ENCODE data around the gene KCNJ16. TPM values are rescaled to one million over a fixed set of nuclear protein-coding genes. Genes with fewer than 3 reads are reported as not detected.

Gene KCNJ16
- total RNA-seq, 1 donor from 2014 or later = 0.12 TPM

- Mint-ChIP-seq H3K36me3 (ENCODE audit: low read depth) (no peaks in the 10 kb centered on the region), H3K4me1 (peaks cover 9% of the 10 kb centered on the region), H3K27ac (ENCODE audit: unreplicated experiment) (no peak overlapping the region), H3K4me3 (no peak overlapping the region), H3K9me3 (peaks cover 2% of the 10 kb centered on the region), H3K27me3 (ENCODE audit: low read depth) (no peaks in the 10 kb centered on the region)
- no peak for DNase-seq (ENCODE audit: low read depth, low spot score)
- TF ChIP-seq CTCF (conservative IDR thresholded peaks at IDR 0.05) = no peak
Measured at GRCh38 chr17:70086516-70086915, 11.5 kb downstream of the KCNJ16 start.

GRCh38 chr17:70089513-70090148, 14.6 kb downstream of the KCNJ16 start:
- no peaks in the 10 kb centered on the region for H3K27me3 Mint-ChIP-seq (ENCODE audit: low read depth)
- H3K36me3 Mint-ChIP-seq (ENCODE audit: low read depth) = no peaks in the 10 kb centered on the region
- no peak for DNase-seq (ENCODE audit: low read depth, low spot score)
- no peak overlapping the region for H3K27ac Mint-ChIP-seq (ENCODE audit: unreplicated experiment)
- H3K9me3 Mint-ChIP-seq = no peaks in the 10 kb centered on the region
- peaks cover 9% of the 10 kb centered on the region for H3K4me1 Mint-ChIP-seq
- no peak overlapping the region for H3K4me3 Mint-ChIP-seq
- TF ChIP-seq CTCF (conservative IDR thresholded peaks at IDR 0.05) = no peak

- H3K36me3 Mint-ChIP-seq (ENCODE audit: low read depth) = no peaks in the 10 kb centered on the region
- no peak for TF ChIP-seq CTCF (conservative IDR thresholded peaks at IDR 0.05)
- H3K27ac Mint-ChIP-seq (ENCODE audit: unreplicated experiment) = no peak overlapping the region
- no peaks in the 10 kb centered on the region for H3K27me3 Mint-ChIP-seq (ENCODE audit: low read depth)
- DNase-seq (ENCODE audit: low read depth, low spot score) = no peak
- H3K4me3 Mint-ChIP-seq = no peak overlapping the region
- H3K9me3 Mint-ChIP-seq = no peaks in the 10 kb centered on the region
- H3K4me1 Mint-ChIP-seq = peaks cover 9% of the 10 kb centered on the region
Measured at GRCh38 chr17:70091005-70091568, 16.1 kb downstream of the KCNJ16 start.

GRCh38 chr17:70091696-70092095, 16.7 kb downstream of the KCNJ16 start:
- no peak for DNase-seq (ENCODE audit: low read depth, low spot score)
- TF ChIP-seq CTCF (conservative IDR thresholded peaks at IDR 0.05) = no peak
- no peak overlapping the region for H3K4me3 Mint-ChIP-seq
- H3K27ac Mint-ChIP-seq (ENCODE audit: unreplicated experiment) = no peak overlapping the region
- H3K27me3 Mint-ChIP-seq (ENCODE audit: low read depth) = no peaks in the 10 kb centered on the region
- peaks cover 9% of the 10 kb centered on the region for H3K4me1 Mint-ChIP-seq
- H3K9me3 Mint-ChIP-seq = no peaks in the 10 kb centered on the region
- H3K36me3 Mint-ChIP-seq (ENCODE audit: low read depth) = no peaks in the 10 kb centered on the region

GRCh38 chr17:70093163-70093562, 18.1 kb downstream of the KCNJ16 start:
- no peak for DNase-seq (ENCODE audit: low read depth, low spot score)
- no peaks in the 10 kb centered on the region for H3K27me3 Mint-ChIP-seq (ENCODE audit: low read depth)
- H3K4me3 Mint-ChIP-seq = no peak overlapping the region
- H3K36me3 Mint-ChIP-seq (ENCODE audit: low read depth) = no peaks in the 10 kb centered on the region
- peaks cover 15% of the 10 kb centered on the region for H3K4me1 Mint-ChIP-seq
- no peaks in the 10 kb centered on the region for H3K9me3 Mint-ChIP-seq
- no peak overlapping the region for H3K27ac Mint-ChIP-seq (ENCODE audit: unreplicated experiment)
- no peak for TF ChIP-seq CTCF (conservative IDR thresholded peaks at IDR 0.05)

Measured in neural crest cell (in vitro differentiated cells).